Mucosa of rectum (tissue), 2 donors: Measurements from ENCODE around the gene STX1A.
A peak's percentile ranks its signal among the peaks of the same experiment; 100 is the strongest.

ENCODE experiments used
- H3K27ac ChIP-seq, 2 donors: one replicate each; pipeline ENCODE4 v1.7.0; 2013; ENCODE audit warnings: inconsistent platforms in 2 of 2, low read depth in 2 of 2, low read length in 2 of 2
- H3K27me3 ChIP-seq, 2 donors: one replicate each; pipeline ENCODE4 v1.7.0; 2013; ENCODE audit warnings: low read length in 2 of 2; ENCODE audit not compliant: control insufficient read depth in 2 of 2, insufficient read depth in 2 of 2
- H3K36me3 ChIP-seq, 2 donors: one replicate each; pipeline ENCODE4 v1.7.0; 2013; ENCODE audit warnings: low read length in 2 of 2; ENCODE audit not compliant: control insufficient read depth in 2 of 2, insufficient read depth in 2 of 2
- H3K4me1 ChIP-seq, 2 donors: one replicate each; pipeline ENCODE4 v1.7.0; 2013; ENCODE audit warnings: low read length in 2 of 2, mild to moderate bottlenecking in 1 of 2; ENCODE audit not compliant: control insufficient read depth in 2 of 2, insufficient read depth in 2 of 2
- H3K4me3 ChIP-seq, 2 donors: one replicate each; pipeline ENCODE4 v1.7.0; 2013; ENCODE audit warnings: low read length in 2 of 2
- H3K9ac ChIP-seq, 2 donors: one replicate each; pipeline ENCODE4 v1.7.0; 2013; ENCODE audit warnings: low read length in 2 of 2, low read depth in 1 of 2, mild to moderate bottlenecking in 1 of 2
- H3K9me3 ChIP-seq, 2 donors: one replicate each; pipeline ENCODE4 v1.7.0; 2013; ENCODE audit warnings: low read length in 2 of 2; ENCODE audit not compliant: control insufficient read depth in 2 of 2
- donor health status: healthy.
- donor health status: Normal muscosa, but diverticular disease.

The STX1A gene

GRCh38 chr7:73736885-73737284, 17.4 kb upstream of the STX1A start:
- peak overlapping the region; percentile 87 to 93 for H3K4me3 ChIP-seq
- peak overlapping the region; percentile 95 to 98 for H3K27ac ChIP-seq
- peaks cover 22 to 42% of the 10 kb centered on the region in 2 donors for H3K4me1 ChIP-seq
- H3K9ac ChIP-seq = peak overlapping the region in 1 of 2 donors; percentile 99
- H3K27me3 ChIP-seq = no peaks in the 10 kb centered on the region
- peaks cover 18 to 21% of the 10 kb centered on the region in 2 donors for H3K36me3 ChIP-seq
- H3K9me3 ChIP-seq = no peaks in the 10 kb centered on the region

GRCh38 chr7:73735528-73735905, 16.0 kb upstream of the STX1A start:
- peaks cover 18 to 33% of the 10 kb centered on the region in 2 donors for H3K4me1 ChIP-seq
- peak overlapping the region; percentile 63 to 89 for H3K9ac ChIP-seq

DNA sequence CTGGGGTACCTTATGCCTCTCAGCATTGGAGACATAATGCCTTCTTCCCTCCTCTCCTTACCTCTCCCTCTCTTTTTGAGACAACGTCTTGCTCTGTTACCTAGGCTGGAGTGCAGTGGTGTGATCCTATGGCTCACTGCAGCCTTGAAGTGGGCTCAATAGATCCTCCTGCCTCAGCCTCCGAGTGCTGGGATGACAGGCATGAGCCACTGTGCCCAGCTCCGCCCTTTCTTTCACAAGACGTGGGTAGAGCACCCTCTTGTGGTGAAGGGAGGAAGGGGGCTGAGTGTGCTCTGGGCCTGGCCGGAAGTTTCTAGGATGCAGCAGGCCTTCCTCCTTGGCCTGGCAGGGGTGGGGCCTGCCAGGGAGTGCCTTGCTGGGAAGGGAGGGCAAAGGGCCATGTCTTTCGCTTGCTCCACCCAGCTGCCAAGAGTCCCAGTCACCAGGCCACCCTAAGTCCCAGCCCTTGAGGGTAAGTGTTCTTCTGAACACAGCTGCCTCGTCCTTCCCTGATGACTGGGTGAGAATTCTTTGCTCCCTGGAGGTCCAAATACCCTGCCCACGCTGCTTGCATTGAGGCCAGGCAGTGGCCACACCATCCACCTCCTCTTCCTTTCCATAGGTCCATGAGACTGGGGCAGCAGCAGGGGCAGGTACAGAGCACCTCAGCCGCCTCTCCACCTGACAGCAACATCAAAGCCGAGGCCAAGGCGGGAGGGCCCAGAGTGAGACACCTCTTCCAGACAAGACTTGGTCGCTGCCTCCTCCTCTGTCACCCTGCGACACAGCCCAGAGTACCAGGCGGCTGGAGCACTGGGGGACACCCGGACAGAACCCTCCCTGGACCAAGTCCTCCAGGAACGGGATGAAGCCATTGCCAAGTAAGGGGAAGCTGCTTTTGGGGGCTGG, 15.4 kb upstream of the STX1A start:
- Histone ChIP-seq H3K4me1 (peaks cover 18 to 33% of the 10 kb centered on the region in 2 donors), H3K36me3 (peaks cover 18 to 21% of the 10 kb centered on the region in 2 donors), H3K9me3 (no peaks in the 10 kb centered on the region), H3K9ac (peak overlapping the region; percentile 63 to 89), H3K4me3 (peak overlapping the region; percentile 10 to 65), H3K27me3 (no peaks in the 10 kb centered on the region), H3K27ac (peak overlapping the region; percentile 87 to 98)

More at GRCh38 chr7:73735528-73735905, 16.0 kb upstream of the STX1A start:
- Histone ChIP-seq H3K36me3 (peaks cover 18 to 21% of the 10 kb centered on the region in 2 donors), H3K27me3 (no peaks in the 10 kb centered on the region), H3K4me3 (peak overlapping the region; percentile 10 to 65), H3K9me3 (no peaks in the 10 kb centered on the region), H3K27ac (peak overlapping the region; percentile 87 to 98)

DNA sequence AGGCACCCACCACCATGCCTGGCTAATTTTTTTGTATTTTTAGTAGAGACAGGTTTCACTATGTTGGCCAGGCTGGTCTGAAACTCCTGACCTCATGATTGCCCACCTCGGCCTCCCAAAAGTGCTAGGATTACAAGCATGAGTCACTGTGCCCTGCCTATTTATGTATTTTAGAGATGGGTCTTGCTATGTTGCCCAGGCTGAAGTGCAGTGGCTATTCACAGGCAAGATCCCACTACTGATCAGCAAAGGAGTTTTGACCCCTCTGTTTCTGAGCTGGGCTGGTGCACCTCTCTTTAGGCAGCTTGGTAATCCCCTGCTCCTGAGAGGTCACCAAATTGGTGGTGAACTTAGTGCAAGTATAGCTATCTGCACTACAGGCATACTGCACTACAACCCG, 12.9 kb upstream of the STX1A start:
- Histone ChIP-seq H3K4me3 (no peak overlapping the region), H3K9ac (no peak overlapping the region), H3K27me3 (peaks cover 0 to 3% of the 10 kb centered on the region in 2 donors), H3K27ac (no peak overlapping the region), H3K9me3 (no peaks in the 10 kb centered on the region), H3K36me3 (peaks cover 15 to 16% of the 10 kb centered on the region in 2 donors), H3K4me1 (peaks cover 10 to 26% of the 10 kb centered on the region in 2 donors)

GRCh38 chr7:73730485-73730884, 11.0 kb upstream of the STX1A start:
- H3K36me3 ChIP-seq = no peaks in the 10 kb centered on the region

DNA sequence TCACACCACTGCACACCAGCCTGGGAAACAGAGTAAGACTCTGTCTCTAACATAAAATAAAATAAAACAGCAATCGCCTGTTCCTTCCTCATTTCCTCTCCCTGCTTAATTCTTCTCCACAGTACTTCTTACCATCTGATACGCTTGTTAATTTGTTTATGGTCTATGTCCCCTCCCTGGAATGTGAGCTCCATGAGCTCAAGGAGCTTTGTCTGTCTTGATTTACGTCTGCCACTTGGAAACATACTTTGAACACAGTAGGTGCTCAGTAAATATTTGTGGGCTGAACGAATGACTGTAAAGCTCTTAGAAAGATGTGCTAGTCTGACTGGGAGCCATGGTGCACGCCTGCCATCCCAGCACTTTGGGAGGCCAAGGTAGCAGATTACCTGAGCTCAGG, 9.1 kb upstream of the STX1A start:
- Histone ChIP-seq H3K27me3 (peaks cover 0 to 6% of the 10 kb centered on the region in 2 donors), H3K9me3 (no peaks in the 10 kb centered on the region), H3K36me3 (no peaks in the 10 kb centered on the region), H3K9ac (no peak overlapping the region), H3K27ac (no peak overlapping the region), H3K4me1 (peaks cover 0 to 4% of the 10 kb centered on the region in 2 donors), H3K4me3 (no peak overlapping the region)

More at GRCh38 chr7:73730485-73730884, 11.0 kb upstream of the STX1A start:
- H3K27me3 ChIP-seq = peaks cover 0 to 6% of the 10 kb centered on the region in 2 donors
- no peak overlapping the region for H3K4me3 ChIP-seq
- H3K9ac ChIP-seq = no peak overlapping the region
- H3K27ac ChIP-seq = no peak overlapping the region
- no peaks in the 10 kb centered on the region for H3K9me3 ChIP-seq
- peaks cover 6 to 9% of the 10 kb centered on the region in 2 donors for H3K4me1 ChIP-seq

DNA sequence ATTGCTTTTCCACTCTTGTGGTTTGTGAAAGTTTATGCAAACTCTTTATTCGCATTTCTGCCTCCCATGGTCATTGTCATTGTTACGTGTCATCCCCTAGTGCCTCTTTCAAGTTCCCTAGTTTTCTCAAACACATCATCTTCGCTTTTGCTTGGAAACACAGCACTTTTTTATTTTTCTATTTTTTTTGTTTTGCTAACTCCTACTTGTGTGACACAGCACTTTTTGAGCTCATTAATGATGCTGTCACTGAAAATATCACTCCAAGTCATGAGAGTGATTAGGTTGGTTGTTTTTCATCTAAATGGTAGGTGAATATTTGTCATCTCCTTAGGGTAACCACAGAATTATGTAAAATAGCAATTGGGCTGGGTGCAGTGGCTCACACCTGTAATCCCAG, 8.5 kb upstream of the STX1A start:
- H3K4me1 ChIP-seq = peaks cover 0 to 4% of the 10 kb centered on the region in 2 donors
- H3K9me3 ChIP-seq = no peaks in the 10 kb centered on the region
- H3K27me3 ChIP-seq = peaks cover 0 to 6% of the 10 kb centered on the region in 2 donors
- no peak overlapping the region for H3K27ac ChIP-seq
- H3K36me3 ChIP-seq = no peaks in the 10 kb centered on the region
- H3K9ac ChIP-seq = no peak overlapping the region
- no peak overlapping the region for H3K4me3 ChIP-seq

DNA sequence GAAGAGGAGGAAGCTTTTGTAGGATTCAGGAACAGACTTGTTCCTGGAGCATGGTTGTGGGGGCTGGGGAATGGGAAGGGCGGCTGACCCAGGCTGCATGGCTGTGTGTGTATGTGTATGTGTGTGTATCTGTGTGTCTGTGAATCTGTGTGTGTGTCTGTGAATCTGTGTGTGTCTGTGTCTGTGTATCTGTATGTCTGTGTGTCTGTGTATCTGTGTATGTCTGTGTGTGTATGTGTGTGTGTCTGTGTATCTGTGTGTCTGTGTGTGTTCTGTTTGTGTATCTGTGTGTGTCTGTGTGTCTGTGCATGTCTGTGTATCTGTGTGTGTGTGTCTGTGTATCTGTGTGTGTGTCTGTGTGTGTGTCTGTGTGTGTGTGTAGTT, 6.6 kb upstream of the STX1A start:
- H3K27me3 ChIP-seq = peaks cover 0 to 6% of the 10 kb centered on the region in 2 donors

DNA sequence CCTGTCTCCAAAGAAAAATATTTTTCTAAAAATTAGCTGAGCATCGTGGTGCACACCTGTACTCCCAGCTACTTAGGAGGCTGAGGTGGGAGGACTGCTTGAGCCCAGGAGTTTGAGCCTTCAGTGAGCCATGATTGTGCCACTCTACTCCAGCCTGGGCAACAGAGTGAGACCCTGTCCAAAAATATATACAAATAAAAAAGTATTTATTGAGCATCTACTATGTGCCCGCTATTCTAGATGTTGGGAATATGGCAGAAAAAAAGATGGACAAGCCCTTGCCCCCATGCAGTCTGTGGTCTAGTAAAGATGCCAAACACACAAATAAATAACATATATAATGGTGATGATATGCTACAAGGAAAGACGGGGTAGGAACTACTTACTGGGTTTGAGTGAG, 4.3 kb upstream of the STX1A start:
- Histone ChIP-seq H3K27ac (no peak overlapping the region), H3K4me1 (peaks cover 5 to 8% of the 10 kb centered on the region in 2 donors), H3K27me3 (peaks cover 0 to 6% of the 10 kb centered on the region in 2 donors), H3K9me3 (no peaks in the 10 kb centered on the region), H3K36me3 (no peaks in the 10 kb centered on the region), H3K4me3 (no peak overlapping the region), H3K9ac (no peak overlapping the region)

More for the DNA sequence above, 6.6 kb upstream of the STX1A start:
- Histone ChIP-seq H3K27ac (no peak overlapping the region), H3K36me3 (no peaks in the 10 kb centered on the region), H3K9ac (no peak overlapping the region), H3K9me3 (no peaks in the 10 kb centered on the region), H3K4me3 (no peak overlapping the region), H3K4me1 (peaks cover 0 to 4% of the 10 kb centered on the region in 2 donors)

DNA sequence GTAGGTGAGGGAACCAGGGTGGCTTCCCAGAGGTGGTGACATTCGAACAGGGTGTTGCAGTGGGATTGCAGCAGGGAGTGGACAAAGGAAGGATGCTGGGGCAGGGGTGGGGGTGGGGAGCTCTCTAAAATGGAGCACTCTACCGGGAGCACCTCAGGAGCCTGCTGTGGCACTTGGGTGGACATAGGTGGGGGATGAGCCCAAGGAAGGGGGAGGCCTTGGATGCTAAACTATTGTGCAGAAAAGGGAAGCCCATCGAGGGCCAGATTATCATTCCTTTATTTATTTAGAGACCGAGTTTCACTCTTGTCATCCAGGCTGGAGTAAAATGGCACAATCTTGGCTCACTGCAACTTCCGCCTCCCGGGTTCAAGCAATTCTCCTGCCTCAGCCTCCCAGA, 3.3 kb upstream of the STX1A start:
- Histone ChIP-seq H3K4me3 (no peak overlapping the region), H3K36me3 (no peaks in the 10 kb centered on the region), H3K9me3 (no peaks in the 10 kb centered on the region), H3K27me3 (peaks cover 0 to 7% of the 10 kb centered on the region in 2 donors), H3K27ac (no peak overlapping the region), H3K4me1 (peaks cover 7 to 15% of the 10 kb centered on the region in 2 donors), H3K9ac (no peak overlapping the region)
